ENCODE results near the gene PARP11. TPM values are rescaled to one million over a fixed set of nuclear protein-coding genes. Genes with fewer than 3 reads are reported as not detected.

Gene PARP11
- total and polyA plus RNA-seq, 2 of the 8 experiments (the other 6 are each of a cell fraction or from before 2014, with no cell fraction given): 4.2 to 13.3 TPM

DNA sequence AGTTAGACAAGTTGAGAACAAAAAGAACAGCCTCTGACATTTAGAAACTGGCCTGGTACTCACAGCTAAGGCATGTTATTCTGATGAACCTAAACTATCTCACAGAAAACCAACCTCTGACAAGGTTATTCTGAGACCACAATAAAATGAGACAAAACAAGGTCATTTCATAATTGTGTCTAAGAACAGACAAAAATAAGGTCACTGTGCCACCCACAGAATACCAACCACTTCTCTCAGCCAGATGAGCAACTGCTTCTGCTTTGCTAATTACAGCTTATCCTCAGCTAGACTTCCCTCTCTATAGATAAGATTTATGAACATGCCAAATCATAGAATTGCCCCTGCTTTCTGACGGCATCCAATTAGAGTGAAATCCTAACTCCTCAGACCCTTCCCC, 68.1 kb downstream of the PARP11 start (continued):
- no peak for TF ChIP-seq JUND (IDR thresholded peaks at IDR 0.05; ENCODE audit: low read length)
- TF ChIP-seq BRCA1 (IDR thresholded peaks at IDR 0.05; ENCODE audit: low read depth, low read length): no peak
- no peak for TF ChIP-seq SP1 (IDR thresholded peaks at IDR 0.05; ENCODE audit: low read depth, low read length)
- no peak for TF ChIP-seq CHD1 (IDR thresholded peaks at IDR 0.05; ENCODE audit: low read depth, low read length)
- no peak for TF ChIP-seq TCF12 (IDR thresholded peaks at IDR 0.05; ENCODE audit: low read depth, low read length)
- no peak for TF ChIP-seq CREB1 (IDR thresholded peaks at IDR 0.05)
- TF ChIP-seq MAFK (IDR thresholded peaks at IDR 0.05; ENCODE audit: low read depth, low read length): no peak
